ENCODE data around the gene IQCK. TPM values are rescaled to one million over a fixed set of nuclear protein-coding genes. Genes with fewer than 3 reads are reported as not detected.
A peak's percentile ranks its signal among the peaks of the same experiment; 100 is the strongest.

The IQCK gene
- polyA plus RNA-seq, 3 donors, result 0.52 to 1.2 (median 0.58) TPM

DNA sequence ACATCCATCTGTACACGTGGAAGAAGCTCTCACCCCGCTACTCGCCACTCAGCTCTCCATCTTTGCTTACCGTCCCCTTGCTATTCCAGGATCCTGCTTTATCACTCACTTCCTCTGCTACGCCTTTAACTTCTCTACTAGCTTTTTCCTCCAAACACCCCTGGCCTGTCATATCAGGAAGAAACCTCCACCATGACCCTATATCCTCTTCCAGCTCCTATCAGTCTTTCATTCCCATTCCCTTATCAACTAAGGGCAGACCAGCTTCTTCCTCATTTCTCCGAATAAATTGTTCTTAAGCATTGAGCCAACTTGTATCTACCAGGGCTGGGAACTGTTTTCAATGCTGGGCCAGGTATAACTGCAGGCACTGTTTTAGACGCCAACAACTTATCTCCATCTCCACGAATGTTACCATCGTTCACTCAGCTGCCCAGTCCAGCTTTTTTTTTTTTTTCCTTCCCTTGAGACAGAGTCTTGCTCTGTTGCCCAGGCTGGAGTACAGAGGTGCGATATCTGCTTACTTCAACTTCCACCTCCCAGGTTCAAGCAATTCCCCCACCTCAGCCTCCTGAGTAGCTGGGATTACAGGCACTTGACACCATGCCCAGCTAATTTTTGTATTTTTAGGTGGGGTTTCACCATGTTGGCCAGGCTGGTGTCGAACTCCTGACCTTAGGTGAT, 4.3 kb downstream of the IQCK start:
- no peaks in the 10 kb centered on the region for H3K9me3 ChIP-seq (replicated peaks in 1 of 2; ENCODE audit: control insufficient read depth in 1 of 2, insufficient read depth in 1 of 2, low read length in 2 of 2)
- no peak overlapping the region for H3K4me3 ChIP-seq (replicated peaks in 1 of 3; ENCODE audit: low read depth in 2 of 3, low read length in 3 of 3)
- H3K4me1 ChIP-seq (ENCODE audit: control insufficient read depth in 1 of 2, insufficient read depth in 2 of 2, low read length in 2 of 2), result peaks cover 9 to 13% of the 10 kb centered on the region in 2 donors
- intact Hi-C loops (cut with micrococcal nuclease), result no loop called here
- Mint-ChIP-seq H3K27me3 (ENCODE audit: low read depth in 3 of 3) (peaks cover 0 to 3% (median 0%) of the 10 kb centered on the region in 3 donors), H3K36me3 (no peaks in the 10 kb centered on the region), H3K4me3 (no peak overlapping the region), H3K27ac (no peak overlapping the region), H3K4me1 (peaks cover 14% of the 10 kb centered on the region), H3K9me3 (no peaks in the 10 kb centered on the region)
- WGBS (ENCODE audit: insufficient coverage), result 60% methylated on average over 6 of the region's 11 CpGs
- no peak overlapping the region for H3K4me2 ChIP-seq (replicated peaks; ENCODE audit: extremely low read depth, low read length, poor library complexity, severe bottlenecking)
- DNase-seq, result no peak
- H2AFZ ChIP-seq (ENCODE audit: insufficient read depth, low read depth, low read length, poor library complexity, severe bottlenecking), result peak overlapping the region; percentile 7
- H3K79me2 ChIP-seq (ENCODE audit: insufficient read depth, low read length), result peaks cover 5% of the 10 kb centered on the region
- H3K36me3 ChIP-seq (replicated peaks in 1 of 2; ENCODE audit: control insufficient read depth in 1 of 2, insufficient read depth in 2 of 2, low read length in 2 of 2), result no peaks in the 10 kb centered on the region
- TF ChIP-seq, protein P1, sequence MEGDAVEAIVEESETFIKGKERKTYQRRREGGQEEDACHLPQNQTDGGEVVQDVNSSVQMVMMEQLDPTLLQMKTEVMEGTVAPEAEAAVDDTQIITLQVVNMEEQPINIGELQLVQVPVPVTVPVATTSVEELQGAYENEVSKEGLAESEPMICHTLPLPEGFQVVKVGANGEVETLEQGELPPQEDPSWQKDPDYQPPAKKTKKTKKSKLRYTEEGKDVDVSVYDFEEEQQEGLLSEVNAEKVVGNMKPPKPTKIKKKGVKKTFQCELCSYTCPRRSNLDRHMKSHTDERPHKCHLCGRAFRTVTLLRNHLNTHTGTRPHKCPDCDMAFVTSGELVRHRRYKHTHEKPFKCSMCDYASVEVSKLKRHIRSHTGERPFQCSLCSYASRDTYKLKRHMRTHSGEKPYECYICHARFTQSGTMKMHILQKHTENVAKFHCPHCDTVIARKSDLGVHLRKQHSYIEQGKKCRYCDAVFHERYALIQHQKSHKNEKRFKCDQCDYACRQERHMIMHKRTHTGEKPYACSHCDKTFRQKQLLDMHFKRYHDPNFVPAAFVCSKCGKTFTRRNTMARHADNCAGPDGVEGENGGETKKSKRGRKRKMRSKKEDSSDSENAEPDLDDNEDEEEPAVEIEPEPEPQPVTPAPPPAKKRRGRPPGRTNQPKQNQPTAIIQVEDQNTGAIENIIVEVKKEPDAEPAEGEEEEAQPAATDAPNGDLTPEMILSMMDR (IDR thresholded peaks at IDR 0.05), result no peak
- H3K9ac ChIP-seq (ENCODE audit: insufficient read depth, low read length, poor library complexity, severe bottlenecking), result no peak overlapping the region
- H3K27me3 ChIP-seq (ENCODE audit: control insufficient read depth in 2 of 2, insufficient read depth in 2 of 2, low read length in 2 of 2), result no peaks in the 10 kb centered on the region
- no peaks in the 10 kb centered on the region for H4K20me1 ChIP-seq (ENCODE audit: insufficient read depth, low read length)
- no peak overlapping the region for H3K27ac ChIP-seq (ENCODE audit: low read depth in 1 of 2, low read length in 2 of 2)

DNA sequence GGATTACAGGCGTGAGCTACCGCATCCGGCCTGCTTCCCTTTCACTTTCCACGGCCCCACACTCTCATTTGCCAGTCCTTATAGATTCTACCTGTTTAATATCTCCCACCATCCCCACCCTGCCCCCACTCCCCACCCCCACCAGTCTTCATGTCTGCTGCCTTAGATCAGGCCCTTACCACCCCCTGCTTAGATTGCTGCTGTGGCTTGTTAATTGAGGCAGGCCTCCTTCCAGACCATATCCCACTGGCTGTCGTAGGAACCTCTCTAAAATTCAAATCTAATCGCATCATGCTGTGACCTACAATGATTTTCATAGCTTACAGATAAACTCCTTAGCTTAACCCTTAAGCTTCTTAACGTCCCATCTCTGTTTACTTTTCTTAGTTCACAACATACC, 4.9 kb downstream of the IQCK start:
- Mint-ChIP-seq H3K4me1 (peaks cover 11% of the 10 kb centered on the region), H3K4me3 (no peak overlapping the region), H3K27ac (no peak overlapping the region), H3K9me3 (no peaks in the 10 kb centered on the region), H3K36me3 (no peaks in the 10 kb centered on the region), H3K27me3 (ENCODE audit: low read depth in 3 of 3) (peaks cover 0 to 3% (median 0%) of the 10 kb centered on the region in 3 donors)
- Histone ChIP-seq H3K27me3 (ENCODE audit: control insufficient read depth in 2 of 2, insufficient read depth in 2 of 2, low read length in 2 of 2) (no peaks in the 10 kb centered on the region), H3K4me2 (replicated peaks; ENCODE audit: extremely low read depth, low read length, poor library complexity, severe bottlenecking) (no peak overlapping the region), H4K20me1 (ENCODE audit: insufficient read depth, low read length) (no peaks in the 10 kb centered on the region), H3K4me3 (replicated peaks in 1 of 3; ENCODE audit: low read depth in 2 of 3, low read length in 3 of 3) (no peak overlapping the region), H3K36me3 (replicated peaks in 1 of 2; ENCODE audit: control insufficient read depth in 1 of 2, insufficient read depth in 2 of 2, low read length in 2 of 2) (no peaks in the 10 kb centered on the region), H3K79me2 (ENCODE audit: insufficient read depth, low read length) (no peaks in the 10 kb centered on the region), H3K9me3 (replicated peaks in 1 of 2; ENCODE audit: control insufficient read depth in 1 of 2, insufficient read depth in 1 of 2, low read length in 2 of 2) (no peaks in the 10 kb centered on the region), H2AFZ (ENCODE audit: insufficient read depth, low read depth, low read length, poor library complexity, severe bottlenecking) (no peak overlapping the region), H3K4me1 (ENCODE audit: control insufficient read depth in 1 of 2, insufficient read depth in 2 of 2, low read length in 2 of 2) (peaks cover 5 to 10% of the 10 kb centered on the region in 2 donors), H3K9ac (ENCODE audit: insufficient read depth, low read length, poor library complexity, severe bottlenecking) (no peak overlapping the region), H3K27ac (ENCODE audit: low read depth in 1 of 2, low read length in 2 of 2) (no peak overlapping the region)
- DNase-seq, result no peak
- intact Hi-C loops (cut with micrococcal nuclease), result no loop called here
- WGBS (ENCODE audit: insufficient coverage), result 98% methylated on average over 5 of the region's 7 CpGs
- TF ChIP-seq, protein P1 (IDR thresholded peaks at IDR 0.05), result no peak
